OCI-LY7 (cell line): ENCODE results near the gene UCK1. TPM values are rescaled to one million over a fixed set of nuclear protein-coding genes. Genes with fewer than 3 reads are reported as not detected.
"Not testable (repeated sequence)": the region's sequence is repeated elsewhere in the genome, so short reads cannot be mapped to it uniquely, and the experiment has no call there.

ENCODE experiments used
- BruUV-seq: library from RNA; stranded (reverse); fragments of 400-500 nt; replicated peaks from 2 replicates; lab custom pipeline; 2021; lab: Mats Ljungman, UMichigan
- CTCF ChIA-PET: fragments of 300-600 bp; sonication (Branson Sonifier 250); formaldehyde crosslinking; loops from one replicate; lab custom pipeline; 2022; ENCODE audit warnings: antibody characterized with exemption; ENCODE audit not compliant: unreplicated experiment; lab: Charles Lee
- POLR2A ChIA-PET: fragments of 300-600 bp; sonication (Branson Sonifier 250); formaldehyde crosslinking; loops from one replicate; lab custom pipeline; 2022; ENCODE audit warnings: antibody characterized with exemption; lab: Charles Lee
- DNase-seq: peaks from one replicate; pipeline ENCODE4 v3.0.0-alpha.2; 2015; ENCODE audit warnings: low spot score
- H2AFZ ChIP-seq: fragments of 200-600 bp; sonication (generic), shearing (Covaris generic); 2 replicates; pipeline ENCODE4 v1.6.1; 2014; ENCODE audit warnings: mild to moderate bottlenecking, antibody characterized with exemption, low read length, moderate library complexity
- H3K27ac ChIP-seq: fragments of 200-600 bp; sonication (generic); 2 replicates; pipeline ENCODE4 v1.5.1; 2014; ENCODE audit warnings: mixed run types, low read depth, mild to moderate bottlenecking, moderate library complexity, low read length, inconsistent platforms; ENCODE audit not compliant: poor library complexity, severe bottlenecking
- H3K36me3 ChIP-seq: fragments of 200-600 bp; sonication (generic); 2 replicates; pipeline ENCODE4 v1.6.1; 2014; ENCODE audit warnings: mild to moderate bottlenecking, antibody characterized with exemption, low read length, moderate library complexity, mixed read lengths; ENCODE audit not compliant: insufficient read depth
- H3K4me1 ChIP-seq: fragments of 200-600 bp; sonication (generic); 2 replicates; pipeline ENCODE4 v1.5.1; 2014; ENCODE audit warnings: mild to moderate bottlenecking, low read length; ENCODE audit not compliant: insufficient read depth, poor library complexity, severe bottlenecking
- H3K4me2 ChIP-seq: fragments of 200-600 bp; sonication (generic); 2 replicates; pipeline ENCODE4 v1.6.1; 2014; ENCODE audit warnings: mild to moderate bottlenecking, low read length
- H3K4me3 ChIP-seq: fragments of 200-600 bp; sonication (generic); 2 replicates; pipeline ENCODE4 v1.5.1; 2014; ENCODE audit warnings: mild to moderate bottlenecking, low read depth, low read length; ENCODE audit not compliant: poor library complexity, severe bottlenecking
- H3K79me2 ChIP-seq: fragments of 200-600 bp; sonication (generic); 2 replicates; pipeline ENCODE4 v1.6.1; 2016; ENCODE audit warnings: low read depth, mild to moderate bottlenecking, low read length, moderate library complexity, mixed read lengths; ENCODE audit not compliant: insufficient read depth
- H3K9me2 ChIP-seq: fragments of 200-600 bp; sonication (generic); 2 replicates; pipeline ENCODE4 v1.6.1; 2016; ENCODE audit warnings: mild to moderate bottlenecking, low read length, mixed read lengths; ENCODE audit not compliant: insufficient read depth
- H3K9me3 ChIP-seq: fragments of 200-600 bp; sonication (generic); 2 replicates; pipeline ENCODE4 v1.6.1; 2014; ENCODE audit warnings: mild to moderate bottlenecking, mixed run types, low read length, mixed read lengths
- H4K20me1 ChIP-seq: fragments of 200-600 bp; sonication (generic); 2 replicates; pipeline ENCODE4 v1.6.1; 2014; ENCODE audit warnings: mild to moderate bottlenecking, antibody characterized with exemption, low read length, moderate library complexity, mixed read lengths; ENCODE audit not compliant: insufficient read depth
- EZH2phosphoT487 ChIP-seq: fragments of 200-600 bp; sonication (generic); IDR thresholded peaks from 2 replicates; pipeline ENCODE4 v1.6.1; 2018; ENCODE audit warnings: low read depth, borderline replicate concordance, mild to moderate bottlenecking, mixed run types, antibody characterized with exemption, low read length, moderate library complexity, mixed read lengths
- intact Hi-C: fragments of 100-400 bp; cut with micrococcal nuclease; formaldehyde crosslinking; loops from one replicate; pipeline ENCODE4 v1.10.0; 2022; ENCODE audit not compliant: unreplicated experiment
- total RNA-seq, 2 experiments: library from RNA; depleted of rRNA in 1 of 2; stranded (reverse); fragments of >200 nt in 1 of 2; shearing (Covaris generic) in 1 of 2; gene quantifications; 2 replicates each; pipeline ENCODE4 v1.2.3, GENCODE V29; 2014 to 2022
- TF ChIP-seq, protein P1 (sequence below): fragments of 200-600 bp; sonication (generic); conservative IDR thresholded peaks from 2 replicates; pipeline ENCODE4 v1.5.1; 2014; ENCODE audit warnings: mild to moderate bottlenecking, antibody characterized with exemption, low read length, moderate library complexity, mixed read lengths

Gene UCK1
- total RNA-seq, 2 experiments from 2014 or later = 25.9 to 29.0 TPM

DNA sequence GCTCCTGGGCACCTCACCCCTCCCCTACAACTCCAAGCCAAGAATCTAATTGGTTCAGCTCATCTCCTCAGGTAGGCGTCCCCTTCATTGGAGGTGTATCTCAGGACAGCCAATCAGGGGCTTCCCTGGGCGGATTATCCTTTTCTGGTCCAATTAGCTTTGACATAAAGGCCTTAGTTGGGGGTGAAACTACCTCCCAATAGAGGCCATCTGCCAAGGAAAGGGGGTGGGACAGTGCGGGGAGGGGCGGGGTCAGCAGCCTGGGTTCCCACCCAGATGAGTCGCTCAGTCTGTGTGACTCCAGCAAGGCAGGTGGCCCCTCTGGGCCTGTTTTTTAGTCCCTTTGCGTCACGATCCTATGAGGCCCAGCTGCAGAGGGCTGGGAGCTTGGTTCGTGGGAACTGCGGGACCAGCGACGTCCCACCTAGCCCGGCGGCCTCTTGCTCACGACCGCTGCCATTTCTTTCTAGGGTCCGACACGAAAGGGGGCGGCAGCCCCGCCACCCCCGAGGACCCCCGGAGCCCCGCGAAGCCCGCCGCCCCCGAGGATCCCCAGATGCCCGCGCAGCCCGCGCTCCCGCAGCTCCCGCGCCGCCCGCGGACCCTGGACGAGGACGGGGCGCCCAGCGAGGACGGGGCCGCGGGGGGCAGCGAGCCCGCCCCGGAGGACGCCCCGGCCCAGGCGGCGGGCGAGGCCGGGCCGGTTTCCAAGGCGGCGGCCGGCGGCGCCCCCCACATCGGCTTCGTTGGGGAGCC, 23.2 kb upstream of the UCK1 start:
- intact Hi-C loops = no loop called here
- no peak overlapping the region for H3K4me3 ChIP-seq
- no peaks in the 10 kb centered on the region for H3K9me2 ChIP-seq
- no peaks in the 10 kb centered on the region for H3K79me2 ChIP-seq
- H2AFZ ChIP-seq = no peak overlapping the region
- no peaks in the 10 kb centered on the region for H3K36me3 ChIP-seq
- no peak overlapping the region for H3K4me2 ChIP-seq
- no peak for DNase-seq
- no peaks in the 10 kb centered on the region for H3K4me1 ChIP-seq
- TF ChIP-seq, protein P1, sequence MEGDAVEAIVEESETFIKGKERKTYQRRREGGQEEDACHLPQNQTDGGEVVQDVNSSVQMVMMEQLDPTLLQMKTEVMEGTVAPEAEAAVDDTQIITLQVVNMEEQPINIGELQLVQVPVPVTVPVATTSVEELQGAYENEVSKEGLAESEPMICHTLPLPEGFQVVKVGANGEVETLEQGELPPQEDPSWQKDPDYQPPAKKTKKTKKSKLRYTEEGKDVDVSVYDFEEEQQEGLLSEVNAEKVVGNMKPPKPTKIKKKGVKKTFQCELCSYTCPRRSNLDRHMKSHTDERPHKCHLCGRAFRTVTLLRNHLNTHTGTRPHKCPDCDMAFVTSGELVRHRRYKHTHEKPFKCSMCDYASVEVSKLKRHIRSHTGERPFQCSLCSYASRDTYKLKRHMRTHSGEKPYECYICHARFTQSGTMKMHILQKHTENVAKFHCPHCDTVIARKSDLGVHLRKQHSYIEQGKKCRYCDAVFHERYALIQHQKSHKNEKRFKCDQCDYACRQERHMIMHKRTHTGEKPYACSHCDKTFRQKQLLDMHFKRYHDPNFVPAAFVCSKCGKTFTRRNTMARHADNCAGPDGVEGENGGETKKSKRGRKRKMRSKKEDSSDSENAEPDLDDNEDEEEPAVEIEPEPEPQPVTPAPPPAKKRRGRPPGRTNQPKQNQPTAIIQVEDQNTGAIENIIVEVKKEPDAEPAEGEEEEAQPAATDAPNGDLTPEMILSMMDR = no peak
- TF ChIP-seq EZH2phosphoT487 = no peak
- no TSS peak for BruUV-seq
- ChIA-PET CTCF (no interaction called here), POLR2A (interaction anchor here (0.5 kb wide), 1 partner anchor 235 kb away, joined by 6 read pairs; no protein-coding TSS in a partner anchor)
- H3K9me3 ChIP-seq = no peaks in the 10 kb centered on the region
- no peak overlapping the region for H3K27ac ChIP-seq
- H4K20me1 ChIP-seq = no peaks in the 10 kb centered on the region

DNA sequence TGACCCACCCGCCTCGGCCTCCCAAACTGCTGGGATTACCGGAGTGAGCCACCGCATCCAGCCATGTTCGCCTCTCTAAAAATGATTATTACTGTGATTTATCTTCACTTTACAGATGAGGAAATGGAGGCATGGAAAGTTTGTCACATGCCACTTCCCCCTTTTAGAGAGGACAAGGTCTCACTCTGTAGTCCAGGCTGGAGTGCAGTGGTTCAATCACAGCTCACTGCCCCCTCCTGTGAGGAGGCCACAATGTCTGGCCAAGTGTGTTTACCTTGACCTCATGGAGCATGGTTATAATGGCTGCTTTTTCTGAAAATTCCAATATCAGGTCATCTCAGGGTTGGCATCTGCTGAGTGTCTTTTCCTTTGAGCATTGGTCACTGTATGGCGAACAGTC, 21.0 kb upstream of the UCK1 start:
- BruUV-seq = no TSS peak
- H3K4me3 ChIP-seq = no peak overlapping the region
- H4K20me1 ChIP-seq = no peaks in the 10 kb centered on the region
- H2AFZ ChIP-seq = no peak overlapping the region
- no peak for DNase-seq
- no peak overlapping the region for H3K4me2 ChIP-seq
- H3K4me1 ChIP-seq = no peaks in the 10 kb centered on the region
- H3K9me3 ChIP-seq = no peaks in the 10 kb centered on the region
- no peak overlapping the region for H3K27ac ChIP-seq
- intact Hi-C loops = no loop called here
- H3K36me3 ChIP-seq = no peaks in the 10 kb centered on the region
- CTCF ChIA-PET = no interaction called here
- TF ChIP-seq, protein P1 = no peak
- no peak for TF ChIP-seq EZH2phosphoT487
- H3K9me2 ChIP-seq = no peaks in the 10 kb centered on the region
- no peaks in the 10 kb centered on the region for H3K79me2 ChIP-seq
- POLR2A ChIA-PET = no interaction called here

DNA sequence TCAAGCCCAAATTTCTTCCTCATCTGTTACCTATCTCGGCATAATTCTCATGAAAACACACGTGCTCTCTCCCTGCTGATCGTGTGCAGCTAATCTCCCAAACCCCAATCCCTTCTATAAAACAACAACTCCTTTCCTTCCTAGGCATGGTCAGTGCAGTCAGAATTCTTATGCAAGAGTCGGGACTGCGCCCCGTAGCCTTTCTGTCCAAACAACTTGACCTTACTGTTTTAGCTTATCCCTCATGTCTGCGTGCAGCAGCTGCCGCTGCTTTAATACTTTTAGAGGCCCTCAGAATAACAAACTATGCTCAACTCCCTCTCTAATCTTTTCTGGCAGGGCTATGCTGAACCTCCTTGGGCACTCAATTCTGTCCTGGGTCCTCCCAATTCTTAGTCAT, 19.4 kb upstream of the UCK1 start:
- H4K20me1 ChIP-seq, H3K4me3 ChIP-seq, intact Hi-C loops, BruUV-seq, DNase-seq, H3K36me3 ChIP-seq, H3K27ac ChIP-seq, H3K79me2 ChIP-seq, H3K4me2 ChIP-seq, H3K4me1 ChIP-seq, H2AFZ ChIP-seq, H3K9me2 ChIP-seq, H3K9me3 ChIP-seq, CTCF ChIA-PET: not testable (repeated sequence)
- POLR2A ChIA-PET = interaction anchor here (0.7 kb wide), 1 partner anchor 178 kb away, joined by 5 read pairs; no protein-coding TSS in a partner anchor

DNA sequence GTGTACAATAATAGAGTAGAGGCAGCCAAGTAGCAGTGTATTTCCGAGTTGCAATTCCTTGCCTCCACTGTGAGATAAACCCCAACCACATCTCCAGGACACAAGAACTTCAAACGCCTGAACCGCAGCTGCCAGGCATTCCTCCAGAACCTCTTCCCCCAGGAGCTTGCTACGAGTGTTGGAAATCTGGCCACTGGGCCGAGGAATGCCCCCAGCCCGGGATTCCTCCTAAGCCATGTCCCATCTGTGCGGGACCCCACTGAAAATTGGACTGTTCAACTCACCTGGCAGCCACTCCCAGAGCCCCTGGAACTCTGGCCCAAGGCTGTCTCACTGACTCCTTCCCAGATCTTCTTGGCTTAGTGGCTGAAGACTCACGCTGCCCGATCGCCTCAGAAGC, 18.1 kb upstream of the UCK1 start:
- DNase-seq, H3K9me3 ChIP-seq, H3K9me2 ChIP-seq, H4K20me1 ChIP-seq, H3K4me1 ChIP-seq, H3K36me3 ChIP-seq, intact Hi-C loops, H3K79me2 ChIP-seq, BruUV-seq, H2AFZ ChIP-seq, POLR2A ChIA-PET, CTCF ChIA-PET, H3K4me2 ChIP-seq, H3K27ac ChIP-seq, H3K4me3 ChIP-seq: not testable (repeated sequence)
